ENCODE data around the gene NEXN. TPM values are rescaled to one million over a fixed set of nuclear protein-coding genes. Genes with fewer than 3 reads are reported as not detected.

Gene NEXN
- total and polyA plus RNA-seq, 2 of the 8 experiments (the other 6 are each of a cell fraction or from before 2014, with no cell fraction given) = 0.20 to 2.9 TPM

- H4K5ac ChIP-seq (ENCODE audit: insufficient read length, low read depth, low read length) = no peak overlapping the region
- no peak overlapping the region for H3K4ac ChIP-seq (replicated peaks; ENCODE audit: insufficient read length, low read depth, low read length)
- peaks cover 7% of the 10 kb centered on the region for H3K79me1 ChIP-seq (ENCODE audit: low read depth, low read length)
- H2BK12ac ChIP-seq (ENCODE audit: low read depth, low read length) = no peak overlapping the region
- no peak overlapping the region for H3K9ac ChIP-seq (replicated peaks in 1 of 4; ENCODE audit: extremely low read depth in 1 of 4, low read depth in 3 of 4, low read length in 3 of 4)
- H3K4me3 ChIP-seq (ENCODE audit: extremely low read depth in 1 of 4, insufficient read depth in 2 of 4, low read depth in 3 of 4, low read length in 4 of 4) = no peak overlapping the region
- H3K56ac ChIP-seq (replicated peaks; ENCODE audit: insufficient read length, low read depth, low read length) = no peak overlapping the region
- FAIRE-seq (no peak), DNase-seq (ENCODE audit: low read depth in 1 of 2, low spot score in 2 of 2) (no peak)
- no peak overlapping the region for H3K14ac ChIP-seq (ENCODE audit: insufficient read length)
- POLR2A ChIA-PET (ENCODE audit: partially characterized antibody) = interaction anchor here (0.6 to 7.5 kb wide), 8 partner anchors 8 to 99 kb away, joined by 3 to 40 read pairs (median 4); partner anchors contain the start of genes DNAJB4, FUBP1 and NEXN
- no peak overlapping the region for H3K27ac ChIP-seq (ENCODE audit: low read depth, low read length)
- H3K18ac ChIP-seq (ENCODE audit: extremely low read depth, low read length) = no peak overlapping the region
- H4K91ac ChIP-seq (replicated peaks; ENCODE audit: insufficient read length, low read length) = no peak overlapping the region
- no peak overlapping the region for H2BK20ac ChIP-seq (ENCODE audit: low read length)
- no peaks in the 10 kb centered on the region for H3K9me3 ChIP-seq (ENCODE audit: insufficient read depth in 2 of 2, low read depth in 1 of 2, low read length in 1 of 2)
- H3K36me3 ChIP-seq (ENCODE audit: control insufficient read depth in 2 of 4, insufficient read depth in 4 of 4, low read length in 3 of 4) = peaks cover 0 to 5% (median 1%) of the 10 kb centered on the region in 4 experiments; a peak in 2 of 8 replicates
- H3K23me2 ChIP-seq (ENCODE audit: low read depth, low read length) = no peaks in the 10 kb centered on the region
- H3K27me3 ChIP-seq (replicated peaks in 1 of 4; ENCODE audit: control insufficient read depth in 3 of 4, extremely low read depth in 1 of 4, insufficient read depth in 3 of 4, low read length in 3 of 4) = no peaks in the 10 kb centered on the region
- 91% methylated on average over 2 of the region's 2 CpGs; no CpG with 5 or more reads in 1 of the 2 experiments for WGBS, 2 experiments (ENCODE audit: extremely low coverage in 1 of 2, insufficient coverage in 1 of 2, insufficient read length in 1 of 2, insufficient replicate concordance in 2 of 2, low coverage in 1 of 2, low lambda C conversion rate in 2 of 2, missing lambda C conversion rate in 1 of 2)
- H2AK5ac ChIP-seq (ENCODE audit: low read depth, low read length) = no peak overlapping the region
- no peak for TF ChIP-seq SIN3A (conservative IDR thresholded peaks at IDR 0.05 in 1 of 2, IDR thresholded peaks at IDR 0.05 in 1 of 2; ENCODE audit: low read depth in 1 of 2, low read length in 2 of 2)
- TF ChIP-seq SP1 (IDR thresholded peaks at IDR 0.05; ENCODE audit: low read depth, low read length) = no peak
- no peak for TF ChIP-seq TAF7 (optimal IDR thresholded peaks at IDR 0.05; ENCODE audit: borderline replicate concordance, low read depth, low read length)
- no peak for TF ChIP-seq YY1 (IDR thresholded peaks at IDR 0.05; ENCODE audit: low read depth, low read length)
- TF ChIP-seq FOSL1 (IDR thresholded peaks at IDR 0.05; ENCODE audit: insufficient read depth, low read depth, low read length) = no peak
- no peak for TF ChIP-seq CBX8 (IDR thresholded peaks at IDR 0.05; ENCODE audit: borderline replicate concordance, low read depth, low read length)
- TF ChIP-seq JUND (IDR thresholded peaks at IDR 0.05; ENCODE audit: low read length) = no peak
- TF ChIP-seq CHD2 (IDR thresholded peaks at IDR 0.05; ENCODE audit: low read length) = no peak
- TF ChIP-seq SIX5 (IDR thresholded peaks at IDR 0.05; ENCODE audit: low read depth, low read length) = no peak
- TF ChIP-seq USF2 (IDR thresholded peaks at IDR 0.05; ENCODE audit: low read length) = no peak
- no peak overlapping the region for H3K4me2 ChIP-seq (ENCODE audit: insufficient read depth in 1 of 2, low read depth in 2 of 2, low read length in 2 of 2)
- no peak overlapping the region for H3K23ac ChIP-seq (ENCODE audit: insufficient read length)
- peaks cover 0 to 2% (median 0%) of the 10 kb centered on the region in 4 experiments; a peak in 1 of 7 replicates for H3K4me1 ChIP-seq (replicated peaks in 1 of 4; ENCODE audit: control insufficient read depth in 3 of 4, insufficient read depth in 4 of 4, low read length in 3 of 4)
- no peak overlapping the region for H4K8ac ChIP-seq (ENCODE audit: extremely low read depth, insufficient read depth, low read length)
- H2AFZ ChIP-seq (ENCODE audit: low read length) = no peak overlapping the region
- H2BK120ac ChIP-seq (replicated peaks; ENCODE audit: low read depth, low read length) = no peak overlapping the region
- H2BK5ac ChIP-seq (ENCODE audit: low read depth, low read length) = no peak overlapping the region
- H2BK15ac ChIP-seq (ENCODE audit: low read length) = no peak overlapping the region
- peaks cover 3 to 10% of the 10 kb centered on the region in 2 experiments for H4K20me1 ChIP-seq (replicated peaks in 1 of 2; ENCODE audit: control insufficient read depth in 1 of 2, insufficient read depth in 2 of 2, low read length in 2 of 2)
- H3K79me2 ChIP-seq (ENCODE audit: control insufficient read depth in 1 of 2, insufficient read depth in 2 of 2, low read length in 2 of 2) = peaks cover 4 to 83% of the 10 kb centered on the region in 2 experiments
- CTCF ChIA-PET (ENCODE audit: partially characterized antibody) = no interaction called here
These were observed 99.5 kb downstream of the NEXN start for GRCh38 chr1:77987919-77988318.
